GM06990 (cell line): Measurements from ENCODE around the gene TCL1B.

ENCODE experiments used
- DNase-seq: peaks from one replicate; pipeline ENCODE4 v3.0.0-alpha.2; 2011; ENCODE audit not compliant: insufficient read length; ENCODE audit errors: extremely low read depth
- H3K27me3 ChIP-seq: replicated peaks from 2 replicates; pipeline ENCODE4 v1.6.0; 2011; ENCODE audit warnings: low read length; ENCODE audit not compliant: control insufficient read depth, insufficient read depth
- H3K36me3 ChIP-seq: 2 replicates; pipeline ENCODE4 v1.5.1; 2011; ENCODE audit warnings: low read length; ENCODE audit not compliant: control insufficient read depth, insufficient read depth
- H3K4me3 ChIP-seq: replicated peaks from 2 replicates; pipeline ENCODE4 v1.5.1; 2011; ENCODE audit warnings: low read depth, mild to moderate bottlenecking, control low read depth, low read length
- CTCF ChIP-seq: IDR thresholded peaks from 2 replicates; pipeline ENCODE4 v1.5.1; 2011; ENCODE audit warnings: low read length, control low read depth, mild to moderate bottlenecking, inconsistent platforms; ENCODE audit not compliant: insufficient read depth, poor library complexity, severe bottlenecking

Gene TCL1B

GRCh38 chr14:95692109-95692508 is 5.9 kb downstream of the TCL1B start:
- Histone ChIP-seq H3K36me3 (no peaks in the 10 kb centered on the region), H3K4me3 (no peak overlapping the region), H3K27me3 (no peaks in the 10 kb centered on the region)
- DNase-seq = no peak
- no peak for TF ChIP-seq CTCF

GRCh38 chr14:95695051-95695450 is 8.8 kb downstream of the TCL1B start:
- H3K4me3 ChIP-seq = no peak overlapping the region
- TF ChIP-seq CTCF = no peak
- H3K27me3 ChIP-seq = no peaks in the 10 kb centered on the region
- H3K36me3 ChIP-seq = no peaks in the 10 kb centered on the region
- DNase-seq = no peak

DNA sequence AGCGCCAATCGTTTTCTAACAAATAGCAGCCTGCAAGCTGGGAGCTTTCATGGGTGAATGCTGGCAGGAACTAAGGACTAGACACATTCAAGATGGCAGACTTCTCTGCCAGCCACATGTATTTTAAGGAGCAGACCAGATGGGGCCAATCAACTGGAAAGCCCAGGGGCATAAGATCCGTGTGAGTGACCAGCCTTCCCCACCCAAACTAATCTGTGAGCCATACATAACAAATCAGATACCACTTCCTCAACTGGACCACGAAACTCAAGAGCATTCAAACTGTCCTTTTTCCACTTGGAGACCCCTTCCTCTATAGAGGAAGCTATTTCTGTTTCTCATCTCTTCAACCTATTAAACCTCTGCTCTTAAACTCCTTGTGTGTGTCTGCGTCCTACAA is 9.7 kb downstream of the TCL1B start:
- no peak for DNase-seq
- TF ChIP-seq CTCF = no peak
- no peaks in the 10 kb centered on the region for H3K36me3 ChIP-seq

GRCh38 chr14:95696741-95697140 is 10.5 kb downstream of the TCL1B start:
- DNase-seq = no peak
- no peak for TF ChIP-seq CTCF
- Histone ChIP-seq H3K27me3 (no peaks in the 10 kb centered on the region), H3K36me3 (no peaks in the 10 kb centered on the region), H3K4me3 (no peak overlapping the region)

More for the DNA sequence above, 9.7 kb downstream of the TCL1B start:
- Histone ChIP-seq H3K27me3 (no peaks in the 10 kb centered on the region), H3K4me3 (no peak overlapping the region)

DNA sequence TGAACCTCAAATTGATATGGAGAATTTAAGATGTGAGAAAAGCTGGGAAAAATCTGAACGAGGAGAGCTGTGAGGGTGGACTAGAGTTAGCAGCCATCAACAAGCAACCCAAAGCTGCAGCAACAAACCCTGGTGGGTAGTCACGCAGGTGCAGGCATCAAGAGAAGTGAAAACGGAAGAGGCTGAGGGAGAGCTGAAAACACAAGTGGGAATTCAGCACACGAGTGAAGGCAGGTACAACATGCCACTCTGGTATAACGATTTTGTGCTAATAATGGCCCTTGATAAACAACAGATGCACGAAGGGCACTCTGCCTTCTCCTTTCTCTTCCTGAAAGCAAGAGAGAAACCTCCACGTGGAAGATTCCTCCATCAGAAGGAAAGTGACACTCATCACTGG is 11.5 kb downstream of the TCL1B start:
- H3K36me3 ChIP-seq = no peaks in the 10 kb centered on the region
- TF ChIP-seq CTCF = no peak
- DNase-seq = no peak
- H3K27me3 ChIP-seq = no peaks in the 10 kb centered on the region
- no peak overlapping the region for H3K4me3 ChIP-seq

DNA sequence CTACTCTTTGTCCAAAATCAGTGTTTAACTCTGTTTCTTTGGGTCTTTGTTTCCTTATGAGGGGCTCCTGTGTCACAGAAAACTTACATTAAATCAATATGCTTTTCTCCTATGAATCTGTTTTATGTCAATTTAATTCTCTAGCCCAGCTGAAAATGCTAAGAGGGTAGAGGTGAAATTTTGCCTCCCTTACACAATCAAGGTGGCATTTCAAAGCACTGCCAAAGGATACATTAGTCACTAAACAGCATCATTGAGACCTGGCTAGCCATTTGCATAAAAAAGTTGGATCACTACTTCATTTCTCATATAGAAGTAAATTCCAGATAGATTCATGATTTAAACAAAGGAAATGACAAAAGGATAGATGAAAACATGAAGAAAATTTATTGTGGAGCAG is 12.1 kb downstream of the TCL1B start:
- no peaks in the 10 kb centered on the region for H3K27me3 ChIP-seq
- no peak overlapping the region for H3K4me3 ChIP-seq
- H3K36me3 ChIP-seq = no peaks in the 10 kb centered on the region
- DNase-seq = no peak
- TF ChIP-seq CTCF = no peak
